Endothelial cell of umbilical vein (primary cell): ENCODE measurements around the gene LGALSL. TPM values are rescaled to one million over a fixed set of nuclear protein-coding genes. Genes with fewer than 3 reads are reported as not detected.

Source experiments
- BruUV-seq: library from RNA; stranded (reverse); fragments of 400-500 nt; replicated peaks from 2 replicates; lab custom pipeline; 2021; lab: Mats Ljungman, UMichigan
- CTCF ChIA-PET: fragments of 300-600, 350-600 bp; sonication (Branson Sonifier 250); formaldehyde crosslinking; loops from one replicate; lab custom pipeline; 2021; ENCODE audit warnings: antibody characterized with exemption, inconsistent platforms; lab: Charles Lee
- POLR2A ChIA-PET: fragments of 300-600, 350-600 bp; sonication (Branson Sonifier 250); formaldehyde crosslinking; loops from one replicate; lab custom pipeline; 2021; ENCODE audit warnings: antibody characterized with exemption, inconsistent platforms; lab: Charles Lee
- DNase-seq: peaks from one replicate; pipeline ENCODE4 v3.0.0-alpha.2; 2011; ENCODE audit warnings: low read depth, low spot score
- FAIRE-seq: peaks from 2 replicates; lab custom pipeline; 2011; peaks lifted over from hg19 to GRCh38; lab: Jason Lieb, UNC
- H2AFZ ChIP-seq: 2 replicates; pipeline ENCODE4 v1.6.0; 2012; ENCODE audit warnings: low read depth, low read length, control low read depth, inconsistent platforms
- H3K27ac ChIP-seq: 2 replicates; pipeline ENCODE4 v1.5.1; 2011; ENCODE audit warnings: low read depth, mild to moderate bottlenecking, control low read depth, low read length, moderate library complexity; ENCODE audit not compliant: insufficient read depth
- H3K27me3 ChIP-seq, 2 experiments: 2 replicates each; pipeline versions ENCODE4 v1.6.0 to v1.6.1; 2011; ENCODE audit warnings: low read length in 2 of 2, mixed read lengths in 1 of 2; ENCODE audit not compliant: control insufficient read depth in 2 of 2, insufficient read depth in 2 of 2
- H3K36me3 ChIP-seq, 2 experiments: 2 replicates in 1 of 2; 3 replicates in 1 of 2; pipeline ENCODE4 v1.5.1; 2011; ENCODE audit warnings: low read length in 2 of 2, mild to moderate bottlenecking in 1 of 2, moderate library complexity in 1 of 2; ENCODE audit not compliant: control insufficient read depth in 2 of 2, insufficient read depth in 2 of 2; ENCODE audit errors: extremely low read depth in 1 of 2
- H3K4me1 ChIP-seq: 3 replicates; pipeline ENCODE4 v1.5.1; 2011; ENCODE audit warnings: mild to moderate bottlenecking, low read length; ENCODE audit not compliant: control insufficient read depth, insufficient read depth; ENCODE audit errors: extremely low read depth
- H3K4me2 ChIP-seq: 2 replicates; pipeline ENCODE4 v1.6.1; 2011; ENCODE audit warnings: low read length, control low read depth, mixed read lengths; ENCODE audit not compliant: insufficient read depth
- H3K4me3 ChIP-seq, 3 experiments: fragments of 200-600 bp in 1 of 3; sonication (generic), shearing (Covaris generic) in 1 of 3; replicated peaks in 1 of 3; 2 replicates each; pipeline ENCODE4 v1.5.1; 2011 to 2016; ENCODE audit warnings: control low read depth in 3 of 3, low read length in 3 of 3, mild to moderate bottlenecking in 2 of 3, inconsistent platforms in 1 of 3, low read depth in 1 of 3, moderate library complexity in 1 of 3; ENCODE audit not compliant: insufficient read depth in 1 of 3
- H3K79me2 ChIP-seq: 2 replicates; pipeline ENCODE4 v1.6.0; 2012; ENCODE audit warnings: low read length, inconsistent platforms; ENCODE audit not compliant: control insufficient read depth, insufficient read depth
- H3K9ac ChIP-seq: replicated peaks from 2 replicates; pipeline ENCODE3; 2011; ENCODE audit warnings: low read length, control low read depth; ENCODE audit not compliant: insufficient read depth; ENCODE audit errors: extremely low read depth
- H3K9me1 ChIP-seq: replicated peaks from 3 replicates; pipeline ENCODE4 v1.6.0; 2011; ENCODE audit warnings: mild to moderate bottlenecking, low read length; ENCODE audit not compliant: control insufficient read depth, insufficient read depth; ENCODE audit errors: extremely low read depth
- H3K9me3 ChIP-seq: replicated peaks from 2 replicates; pipeline ENCODE4 v1.5.1; 2012; ENCODE audit warnings: low read length, inconsistent platforms; ENCODE audit not compliant: control insufficient read depth, insufficient read depth
- H4K20me1 ChIP-seq: replicated peaks from 2 replicates; pipeline ENCODE3; 2011; ENCODE audit warnings: mild to moderate bottlenecking, low read length; ENCODE audit not compliant: control insufficient read depth, insufficient read depth; ENCODE audit errors: extremely low read depth
- EZH2 ChIP-seq: IDR thresholded peaks from 2 replicates; pipeline ENCODE4 v1.6.1; 2012; ENCODE audit warnings: borderline replicate concordance, low read depth, mild to moderate bottlenecking, moderate library complexity, low read length, inconsistent platforms; ENCODE audit not compliant: severe bottlenecking
- FOS ChIP-seq: IDR thresholded peaks from 2 replicates; pipeline ENCODE4 v1.6.1; 2011; ENCODE audit warnings: mild to moderate bottlenecking, low read length, moderate library complexity, borderline replicate concordance; ENCODE audit not compliant: insufficient read depth
- GATA2 ChIP-seq: IDR thresholded peaks from 2 replicates; pipeline ENCODE4 v1.7.0; 2011; ENCODE audit warnings: low read depth, mild to moderate bottlenecking, moderate library complexity, mixed read lengths, low read length; ENCODE audit not compliant: insufficient read length, insufficient read depth
- JUN ChIP-seq: IDR thresholded peaks from 2 replicates; pipeline ENCODE4 v1.6.1; 2011; ENCODE audit warnings: borderline replicate concordance, low read depth; ENCODE audit not compliant: insufficient read length, insufficient read depth
- MYC ChIP-seq: IDR thresholded peaks from one replicate; pipeline ENCODE4 v1.6.1; 2011; ENCODE audit warnings: mild to moderate bottlenecking, low read depth, low read length
- POLR2A ChIP-seq: IDR thresholded peaks from 2 replicates; pipeline ENCODE4 v1.6.1; 2012; ENCODE audit warnings: low read depth, mild to moderate bottlenecking, control low read depth, low read length
- POLR2AphosphoS5 ChIP-seq: IDR thresholded peaks from 2 replicates; pipeline ENCODE4 v1.6.1; 2012; ENCODE audit warnings: low read depth, mild to moderate bottlenecking, control low read depth, low read length, moderate library complexity; ENCODE audit not compliant: insufficient read depth
- dilution Hi-C: fragments of 300-500 bp; cut with MboI; formaldehyde crosslinking; loops from one replicate; pipeline ENCODE4 v1.15.0; 2019; ENCODE audit warnings: low sequenced_read_pairs; ENCODE audit not compliant: extremely low pct_ligation_motif_present
- intact Hi-C: fragments of 100-400 bp; cut with micrococcal nuclease; formaldehyde crosslinking; loops from one replicate; pipeline ENCODE4 v1.10.0; 2022
- polyA plus RNA-seq, 4 experiments: library from polyadenylated mRNA; depleted of rRNA in 3 of 4; stranded (reverse) in 3 of 4; unstranded in 1 of 4; fragments of >200 nt; gene quantifications; 2 replicates each; pipeline versions ENCODE4 v1.2.1 to v1.2.3, GENCODE V29; 2011 to 2012; ENCODE audit warnings: missing spikeins in 1 of 4
- total RNA-seq: library from RNA; stranded (reverse); gene quantifications from 2 replicates; pipeline ENCODE4 v1.2.3, GENCODE V29; 2021
- TF ChIP-seq, protein P1 (sequence below): IDR thresholded peaks from 2 replicates; pipeline ENCODE4 v1.6.1; 2011; ENCODE audit not compliant: insufficient read depth, insufficient read length
- TF ChIP-seq, protein P2 (sequence below), 2 donors: IDR thresholded peaks; 1 replicate in 1 of 2; 2 replicates in 1 of 2; pipeline ENCODE4 v1.5.1; 2011; ENCODE audit warnings: low read length in 2 of 2, mild to moderate bottlenecking in 2 of 2, moderate library complexity in 2 of 2, control low read depth in 1 of 2, inconsistent platforms in 1 of 2, low read depth in 1 of 2; ENCODE audit not compliant: insufficient read depth in 1 of 2; ENCODE audit errors: extremely low read depth in 1 of 2

The LGALSL gene
- total and polyA plus RNA-seq, 2 donors (not counting 3 experiments of a cell fraction or from before 2014, with no cell fraction given), result 2.3 to 2.6 TPM

GRCh38 chr2:64405581-64406406 lies 48.2 kb upstream of the LGALSL start:
- FAIRE-seq, result no peak
- dilution Hi-C loops, result no loop called here
- H3K4me2 ChIP-seq, result no peak overlapping the region

More at GRCh38 chr2:64405581-64406406, 48.2 kb upstream of the LGALSL start:
- Histone ChIP-seq H4K20me1 (no peaks in the 10 kb centered on the region), H3K27ac (no peak overlapping the region), H3K27me3 (peaks cover 18 to 19% of the 10 kb centered on the region in 2 experiments), H3K4me1 (peaks cover 35% of the 10 kb centered on the region), H3K9me3 (no peaks in the 10 kb centered on the region), H2AFZ (no peak overlapping the region), H3K79me2 (no peaks in the 10 kb centered on the region), H3K4me3 (no peak overlapping the region), H3K36me3 (no peaks in the 10 kb centered on the region), H3K9me1 (no peaks in the 10 kb centered on the region), H3K9ac (no peak overlapping the region)
- TF ChIP-seq, protein P1, sequence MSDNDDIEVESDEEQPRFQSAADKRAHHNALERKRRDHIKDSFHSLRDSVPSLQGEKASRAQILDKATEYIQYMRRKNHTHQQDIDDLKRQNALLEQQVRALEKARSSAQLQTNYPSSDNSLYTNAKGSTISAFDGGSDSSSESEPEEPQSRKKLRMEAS, result no peak
- TF ChIP-seq MYC (no peak), EZH2 (no peak), GATA2 (no peak), JUN (no peak), POLR2AphosphoS5 (no peak), POLR2A (no peak), FOS (no peak)
- TF ChIP-seq, protein P2, sequence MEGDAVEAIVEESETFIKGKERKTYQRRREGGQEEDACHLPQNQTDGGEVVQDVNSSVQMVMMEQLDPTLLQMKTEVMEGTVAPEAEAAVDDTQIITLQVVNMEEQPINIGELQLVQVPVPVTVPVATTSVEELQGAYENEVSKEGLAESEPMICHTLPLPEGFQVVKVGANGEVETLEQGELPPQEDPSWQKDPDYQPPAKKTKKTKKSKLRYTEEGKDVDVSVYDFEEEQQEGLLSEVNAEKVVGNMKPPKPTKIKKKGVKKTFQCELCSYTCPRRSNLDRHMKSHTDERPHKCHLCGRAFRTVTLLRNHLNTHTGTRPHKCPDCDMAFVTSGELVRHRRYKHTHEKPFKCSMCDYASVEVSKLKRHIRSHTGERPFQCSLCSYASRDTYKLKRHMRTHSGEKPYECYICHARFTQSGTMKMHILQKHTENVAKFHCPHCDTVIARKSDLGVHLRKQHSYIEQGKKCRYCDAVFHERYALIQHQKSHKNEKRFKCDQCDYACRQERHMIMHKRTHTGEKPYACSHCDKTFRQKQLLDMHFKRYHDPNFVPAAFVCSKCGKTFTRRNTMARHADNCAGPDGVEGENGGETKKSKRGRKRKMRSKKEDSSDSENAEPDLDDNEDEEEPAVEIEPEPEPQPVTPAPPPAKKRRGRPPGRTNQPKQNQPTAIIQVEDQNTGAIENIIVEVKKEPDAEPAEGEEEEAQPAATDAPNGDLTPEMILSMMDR (IDR thresholded peaks at IDR 0.05; ENCODE audit: extremely low read depth in 1 of 2, insufficient read depth in 1 of 2, low read depth in 1 of 2, low read length in 2 of 2), result no peak
- ChIA-PET POLR2A (no interaction called here), CTCF (interaction anchor here (1.0 to 4.1 kb wide), 3 partner anchors 50 to 82 kb away, joined by 4 to 23 read pairs (median 6); no protein-coding TSS in a partner anchor)
- BruUV-seq, result no TSS peak
- intact Hi-C loops, result loop anchor here (2.0 kb wide), 1 partner anchor 21 kb away; no protein-coding TSS in a partner anchor
- peak; percentile 32 for DNase-seq
